Activated gamma-delta T cell treated with anti-CD3 and anti-CD28 coated beads, Interleukin-2, amount 50 U/mL, for 16 hours (primary cell): ENCODE data around the gene MCEMP1.

Source experiments
- DNase-seq: peaks from one replicate; pipeline ENCODE4 v3.0.0-alpha.2; 2020; ENCODE audit warnings: low read depth

Gene MCEMP1, protein sequence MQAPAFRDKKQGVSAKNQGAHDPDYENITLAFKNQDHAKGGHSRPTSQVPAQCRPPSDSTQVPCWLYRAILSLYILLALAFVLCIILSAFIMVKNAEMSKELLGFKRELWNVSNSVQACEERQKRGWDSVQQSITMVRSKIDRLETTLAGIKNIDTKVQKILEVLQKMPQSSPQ

DNA sequence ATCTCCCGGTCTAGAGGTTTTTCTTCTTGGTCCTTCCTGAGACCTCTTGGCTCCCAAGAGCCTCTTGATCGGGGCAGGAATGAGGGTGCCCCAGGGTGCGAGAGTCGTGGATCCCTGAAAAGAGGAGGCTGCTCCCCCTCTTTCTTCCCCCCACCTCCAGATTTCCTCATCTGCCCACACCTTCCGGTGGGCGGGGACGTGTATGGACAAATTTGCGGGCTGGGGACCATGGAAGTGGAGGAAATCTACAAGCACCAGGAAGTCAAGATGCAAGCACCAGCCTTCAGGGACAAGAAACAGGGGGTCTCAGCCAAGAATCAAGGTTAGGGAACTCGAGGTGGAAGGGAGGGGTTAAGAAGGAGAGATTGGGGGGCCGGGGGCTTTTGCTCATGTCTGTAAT, at the start of gene MCEMP1:
TSS of gene MCEMP1 (plus strand) at position 237 of the 400 bp plus-strand sequence. CDS start at position 268, 31 bp downstream.
- no peak for DNase-seq

DNA sequence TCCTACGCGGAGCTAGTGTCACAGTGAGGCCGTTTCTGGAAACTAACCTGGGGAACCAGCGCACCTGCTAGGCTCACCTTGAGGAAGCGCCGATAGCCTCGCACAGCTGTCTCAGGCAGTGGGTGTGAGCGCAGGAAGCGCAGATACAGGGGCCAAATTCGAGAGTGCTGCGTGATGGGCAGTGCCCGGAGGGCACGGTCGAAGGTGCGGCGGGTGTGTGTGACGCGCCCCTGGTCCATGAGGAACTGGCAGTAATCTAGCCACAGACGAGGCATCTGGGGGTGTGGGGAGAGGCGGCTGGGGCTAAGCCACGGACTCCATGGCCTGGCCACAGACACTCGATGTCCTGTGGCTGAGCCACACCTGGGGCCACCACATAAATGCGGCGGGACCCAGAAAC, 49.7 kb upstream of the MCEMP1 start:
- no peak for DNase-seq

DNA sequence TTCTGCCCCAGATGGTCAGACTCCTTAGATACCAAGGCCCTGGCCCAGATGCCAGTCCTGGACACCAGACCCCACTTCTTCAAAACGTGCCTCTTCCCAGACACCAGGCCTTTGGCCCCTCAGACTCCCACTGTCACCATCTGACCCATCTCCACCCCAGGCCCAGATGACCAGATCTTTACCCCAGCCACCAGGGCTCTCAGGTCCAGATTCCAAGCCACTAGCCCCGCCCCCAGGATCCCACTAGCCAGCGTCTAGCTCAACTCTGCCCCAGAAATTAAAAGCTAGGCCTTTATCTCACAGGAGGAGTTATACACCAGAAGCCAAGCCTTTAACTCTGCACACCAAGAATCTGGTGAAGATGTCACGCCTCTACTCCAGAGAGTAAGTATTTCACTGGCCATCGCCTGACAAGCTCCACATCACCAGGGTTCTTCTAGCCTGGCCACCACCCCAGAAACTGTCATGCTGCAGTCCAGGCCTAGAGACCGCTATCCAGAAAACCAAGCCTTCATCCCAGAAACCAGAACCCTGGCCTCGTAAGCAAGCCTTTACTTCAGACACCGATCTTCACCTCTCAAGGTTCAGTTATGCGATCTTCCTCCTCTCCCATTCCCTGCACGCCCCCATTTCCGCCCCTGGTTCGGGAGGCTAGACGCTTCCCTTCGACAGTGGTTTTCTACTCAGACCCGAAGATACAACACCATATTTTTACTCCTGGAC, 48.1 kb upstream of the MCEMP1 start:
- no peak for DNase-seq

DNA sequence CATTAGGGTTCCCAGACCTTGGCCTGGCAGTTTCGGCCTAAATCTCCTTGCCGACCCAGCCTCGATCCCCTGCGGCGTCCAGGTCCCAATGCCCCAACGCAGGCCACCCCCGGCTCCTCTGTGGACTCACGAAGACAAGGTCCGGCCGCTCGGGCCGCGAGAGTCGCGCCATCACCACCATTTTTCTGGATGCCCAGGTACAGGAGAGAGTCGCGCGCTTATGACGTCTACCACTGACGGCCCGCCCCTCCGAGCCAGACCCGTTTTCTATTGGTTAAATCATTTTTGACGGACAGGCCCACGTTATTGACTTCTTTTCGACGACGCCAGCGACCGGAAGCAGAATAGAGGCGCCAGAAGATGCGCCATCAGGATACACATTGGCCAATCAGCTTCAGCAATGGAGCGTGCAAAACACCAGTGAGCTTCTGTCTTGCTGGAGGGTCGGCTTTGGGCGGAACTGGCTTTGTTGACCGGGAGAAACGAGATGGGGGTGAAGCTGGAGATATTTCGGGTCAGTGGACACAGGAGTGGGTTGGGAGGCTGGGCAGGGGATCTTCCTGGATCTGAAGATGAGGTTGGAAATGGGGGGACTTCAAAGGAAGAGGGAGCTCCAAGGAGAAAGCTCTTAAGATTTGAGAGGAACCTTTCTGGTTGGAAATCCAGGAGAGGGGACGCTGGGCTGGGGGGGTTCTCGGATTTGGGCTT, 47.4 kb upstream of the MCEMP1 start, which contains the start of the genes PET100 and XAB2:
TSS of gene PET100 (plus strand) at position 447 of the 708 bp plus-strand sequence. CDS start at position 488, 41 bp downstream.
TSS of gene XAB2 (minus strand) at position 199 of the 708 bp plus-strand sequence. CDS start at position 181, 18 bp downstream.
- peak; percentile 91 for DNase-seq

DNA sequence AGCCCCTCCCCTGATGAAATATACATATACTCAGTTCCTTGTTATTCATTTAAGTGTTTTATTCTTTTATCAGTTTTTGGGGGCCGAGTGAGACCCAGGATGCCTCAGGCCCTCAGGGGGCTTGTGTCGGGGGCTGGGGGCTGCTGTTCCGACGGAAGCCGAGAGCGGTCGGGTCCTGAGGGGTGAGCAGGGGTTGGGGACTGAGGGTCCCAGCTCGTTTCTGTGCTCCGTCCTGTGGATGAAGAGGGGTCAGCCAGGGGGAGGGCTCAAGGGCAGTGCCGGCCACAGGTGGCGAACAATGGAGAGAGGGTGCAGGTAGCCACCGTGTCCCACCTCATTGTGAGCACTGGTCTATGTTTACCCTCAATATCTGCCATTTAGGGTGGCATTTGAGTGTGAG, 45.3 kb upstream of the MCEMP1 start:
- DNase-seq: no peak

DNA sequence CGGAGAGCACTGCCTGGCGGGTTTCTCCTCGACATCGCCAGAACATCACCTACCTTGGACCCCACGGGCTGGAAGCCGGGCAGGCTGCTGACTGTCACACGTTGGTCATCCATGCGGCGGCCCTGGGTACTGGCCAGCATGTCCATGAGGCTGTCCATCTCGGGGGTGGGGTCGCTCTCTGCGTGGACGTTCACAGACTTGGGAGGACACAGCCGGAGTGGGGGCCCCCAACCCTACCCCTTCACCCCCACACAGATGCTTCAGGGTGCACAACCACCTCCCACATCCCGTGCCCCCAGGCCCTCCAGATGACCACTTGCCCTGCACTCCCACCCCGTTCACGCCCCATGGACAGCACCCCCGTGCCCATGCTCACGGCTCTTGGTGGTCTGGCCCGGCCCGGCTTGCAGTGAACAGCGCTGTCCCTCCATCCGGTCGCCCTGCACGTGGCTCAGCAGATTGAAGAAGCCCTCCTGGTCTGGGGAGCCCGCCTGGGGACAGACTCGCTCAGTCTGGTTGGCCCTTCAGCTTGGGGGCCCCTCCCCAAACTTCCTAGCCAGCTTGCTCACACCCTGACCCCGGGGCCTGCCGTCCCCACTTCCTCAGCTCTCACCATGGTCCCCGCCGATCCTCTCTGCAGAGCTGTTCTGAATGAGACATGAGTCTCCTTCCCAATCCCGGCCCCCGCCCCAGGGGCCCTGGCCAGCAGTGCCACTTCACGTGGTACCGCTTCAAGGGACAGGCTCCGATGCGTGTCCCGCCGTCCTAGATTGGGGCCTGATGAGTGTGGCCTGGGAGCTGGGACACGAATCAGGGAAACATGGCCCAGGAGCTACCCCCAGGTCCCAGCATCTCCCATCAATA, 44.3 kb upstream of the MCEMP1 start:
- DNase-seq: no peak

DNA sequence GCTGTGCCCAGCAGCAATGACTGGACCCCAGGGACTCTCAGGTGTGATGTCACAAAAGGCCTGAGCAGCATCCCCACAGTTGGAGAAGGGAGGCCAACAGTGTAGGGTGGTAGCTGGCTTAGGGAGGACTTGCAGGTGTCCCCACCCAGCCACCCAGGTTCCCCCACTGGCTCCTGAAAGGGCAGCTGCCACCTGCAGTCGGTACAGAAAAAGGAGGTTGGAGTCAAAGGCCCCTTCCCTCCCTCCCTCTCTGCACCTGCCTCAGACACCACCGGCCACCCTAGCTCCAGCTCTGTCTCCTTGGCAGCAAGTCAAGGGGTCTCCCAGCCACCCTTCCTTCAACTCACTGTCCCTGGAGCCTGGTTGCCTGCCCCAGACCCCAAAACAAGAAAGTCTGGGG, 43.2 kb upstream of the MCEMP1 start, which contains the start of gene PCP2:
TSS of gene PCP2 (minus strand) at position 22 of the 400 bp plus-strand sequence. CDS start 262 bp downstream, outside the sequence.
- no peak for DNase-seq

DNA sequence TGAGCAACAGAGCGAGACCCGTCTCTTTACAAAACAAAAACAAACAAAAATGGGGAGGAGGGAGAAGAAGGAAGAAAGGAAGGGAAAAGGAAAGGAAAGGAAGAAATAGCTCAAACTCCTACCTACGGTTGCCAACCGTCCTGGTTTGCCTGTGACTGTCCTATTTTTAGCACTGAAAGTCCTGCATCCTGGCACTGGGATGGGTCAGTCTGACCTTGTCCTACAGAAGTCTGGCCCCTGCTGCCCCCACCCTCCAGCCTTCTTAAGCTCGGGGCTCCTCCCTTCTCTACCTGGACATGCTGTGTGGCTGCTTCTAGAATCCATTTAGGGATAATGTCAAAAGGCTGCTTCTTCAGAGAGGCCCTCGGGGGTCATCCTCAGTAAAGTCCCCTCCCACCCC, 41.2 kb upstream of the MCEMP1 start:
- DNase-seq: no peak

DNA sequence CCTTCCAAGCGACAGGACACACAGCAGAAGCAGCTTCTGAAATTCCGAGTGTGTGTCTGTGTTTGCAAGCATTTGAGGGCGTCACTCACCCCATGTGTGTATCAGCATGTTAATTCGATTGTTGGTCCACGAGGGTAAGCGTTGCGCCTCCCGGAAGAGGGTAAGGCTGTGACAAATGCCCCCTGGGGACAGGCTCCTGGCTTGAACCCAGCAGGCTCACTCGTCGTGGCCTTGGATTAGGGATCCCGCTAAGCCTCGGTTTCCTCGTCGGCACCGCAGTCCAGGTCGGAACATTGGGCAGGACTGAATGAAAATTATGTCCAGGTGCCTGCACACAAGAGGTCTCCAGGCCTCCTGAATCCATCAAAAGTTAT, 40.6 kb upstream of the MCEMP1 start:
- DNase-seq: no peak

DNA sequence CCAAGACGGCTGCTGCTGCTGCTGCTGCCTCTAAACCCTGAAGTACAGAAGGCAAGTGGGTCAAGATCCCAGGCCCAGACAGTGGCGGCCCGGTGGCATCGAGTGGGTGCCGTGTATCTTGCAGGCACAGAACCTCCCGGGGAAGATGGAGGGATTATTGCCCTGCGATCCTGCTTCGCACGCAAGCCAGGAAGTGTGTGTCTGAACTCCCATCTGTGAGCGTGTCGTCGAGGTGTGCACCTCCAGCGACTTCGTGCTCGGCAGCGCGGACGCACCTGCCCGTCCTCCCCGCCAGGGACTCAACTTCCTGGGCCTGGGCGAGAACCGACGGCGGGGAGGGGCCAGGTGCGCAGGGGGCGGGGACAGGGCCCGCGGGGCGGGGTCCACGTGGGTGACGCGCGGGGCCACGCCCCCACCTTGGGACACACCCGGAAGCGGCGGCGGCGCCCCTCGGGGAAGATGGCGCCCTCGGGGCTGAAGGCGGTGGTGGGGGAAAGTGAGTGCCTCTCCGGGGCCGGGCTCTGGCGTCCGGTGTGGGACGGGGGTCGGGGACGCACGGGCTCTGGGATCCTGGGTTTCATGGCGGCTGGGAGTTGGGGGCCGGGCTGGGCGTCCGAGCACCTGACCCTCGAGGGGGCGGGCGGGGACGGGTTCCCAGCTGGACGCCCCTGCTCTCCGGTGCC, 40.1 kb upstream of the MCEMP1 start, which contains the start of gene STXBP2:
TSS of gene STXBP2 (plus strand) at position 420 of the 683 bp plus-strand sequence. CDS start at position 460, 40 bp downstream.
- DNase-seq: peak; percentile 92

DNA sequence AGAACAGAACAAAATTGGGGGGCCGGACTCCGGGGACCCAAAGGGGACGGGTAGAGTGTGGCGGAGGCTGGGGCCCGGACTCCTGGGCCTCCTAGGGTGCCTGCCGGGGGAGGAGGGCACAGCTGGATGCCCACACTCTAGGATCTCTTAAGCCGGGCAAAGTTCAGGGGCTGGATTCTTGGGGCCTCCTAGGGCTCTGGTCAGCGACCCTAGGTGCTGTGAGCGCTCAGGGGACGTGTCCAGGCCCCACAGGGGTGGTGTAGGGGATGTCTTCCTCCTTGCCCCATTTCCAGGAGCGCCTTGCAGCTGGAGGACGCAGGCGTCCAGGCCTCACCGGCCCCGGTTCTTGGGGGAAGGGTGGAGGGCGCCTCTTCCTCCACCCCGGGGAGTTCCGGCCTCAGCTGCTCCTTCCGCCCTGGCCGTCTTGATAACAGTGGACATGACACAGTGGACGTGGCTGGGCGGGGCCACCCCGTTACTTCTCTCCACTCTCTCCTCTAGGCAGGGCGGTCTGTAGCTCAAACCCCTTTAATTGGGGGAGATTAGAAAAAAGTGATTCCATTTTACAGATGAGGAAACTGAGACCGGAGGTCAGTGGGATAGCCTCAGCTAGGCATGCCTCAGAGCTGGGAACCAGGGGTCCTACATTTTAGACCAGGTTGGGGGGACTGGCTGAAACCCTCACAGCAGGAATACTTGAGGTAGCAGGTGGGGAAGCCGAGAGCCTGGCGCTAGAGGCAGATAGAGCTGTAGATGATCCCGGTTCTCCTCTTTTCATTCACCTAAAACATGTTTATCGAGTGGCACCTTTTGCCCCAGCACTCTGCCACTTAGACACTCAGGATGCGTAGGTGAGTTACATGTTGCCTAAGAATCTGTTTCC, 39.3 kb upstream of the MCEMP1 start:
- no peak for DNase-seq

DNA sequence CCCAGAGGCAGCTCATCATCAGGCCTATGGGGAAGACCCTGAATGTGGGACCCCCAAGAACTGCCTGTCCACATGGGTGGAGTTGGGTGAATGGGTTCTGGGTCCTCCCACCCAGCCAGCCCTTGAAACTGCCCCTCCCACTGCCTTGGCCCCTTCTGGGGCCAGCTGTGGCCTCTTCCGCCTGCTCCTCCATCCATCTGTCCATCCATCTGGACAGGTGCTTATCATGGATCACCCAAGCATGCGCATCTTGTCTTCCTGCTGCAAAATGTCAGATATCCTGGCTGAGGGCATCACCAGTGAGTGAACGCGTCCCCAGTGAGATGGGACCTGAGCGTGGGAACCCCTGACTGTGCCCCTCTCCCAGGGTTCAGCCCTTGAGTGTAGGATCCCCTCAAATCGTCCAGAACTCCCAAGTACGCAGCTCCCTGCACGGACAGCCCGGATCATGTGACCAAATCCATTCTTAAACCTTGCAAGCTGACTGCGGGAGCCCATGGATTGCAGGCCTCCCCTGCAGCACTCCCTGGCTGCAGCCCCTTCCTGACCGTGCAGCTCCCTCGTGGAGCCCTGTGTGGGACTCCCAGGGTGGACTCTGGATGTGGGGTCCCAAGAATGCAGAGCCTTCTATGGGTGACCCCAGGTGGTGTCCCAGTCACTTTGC, 38.0 kb upstream of the MCEMP1 start:
- no peak for DNase-seq

DNA sequence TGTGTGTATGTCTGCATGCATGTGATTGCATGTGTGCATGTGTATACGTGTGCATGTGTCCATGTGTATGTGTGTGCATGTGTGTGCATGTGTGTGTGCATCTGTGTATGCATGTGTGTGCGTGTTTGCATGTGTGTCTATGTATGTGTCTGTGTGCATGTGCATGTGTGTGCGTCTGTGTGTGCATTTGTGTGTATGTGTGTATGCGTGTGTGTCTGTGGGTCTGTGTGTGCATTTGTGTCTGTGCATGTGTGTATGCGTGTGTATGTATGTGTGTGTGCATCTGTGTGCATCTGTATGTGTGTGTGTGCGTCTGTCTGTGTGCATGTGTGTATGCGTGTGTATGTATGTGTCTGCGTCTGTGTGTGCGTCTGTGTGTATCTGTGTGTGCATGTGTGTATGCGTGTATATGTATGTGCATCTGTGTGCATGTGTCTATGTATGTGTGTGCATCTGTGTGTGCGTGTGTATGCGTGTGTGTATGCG, 37.0 kb upstream of the MCEMP1 start:
- DNase-seq: no peak

DNA sequence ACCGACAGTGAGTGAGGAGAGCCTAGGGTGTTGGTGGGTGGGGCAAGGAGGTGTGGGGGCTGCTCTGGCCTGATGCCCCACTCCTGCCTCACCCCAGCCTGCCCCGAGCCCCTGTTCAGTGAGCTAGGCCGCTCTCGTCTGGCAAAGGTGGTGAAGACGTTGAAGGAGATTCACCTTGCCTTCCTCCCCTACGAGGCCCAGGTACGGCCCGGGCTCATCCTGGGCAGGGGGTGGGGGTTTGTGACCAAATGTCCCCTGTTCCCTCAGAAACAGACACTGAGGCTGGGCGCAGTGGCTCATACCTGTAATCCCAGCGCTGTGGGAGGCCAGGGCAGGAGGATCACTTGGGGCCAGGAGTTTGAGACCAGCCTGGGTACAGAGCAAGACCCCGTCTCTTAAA, 36.1 kb upstream of the MCEMP1 start:
- no peak for DNase-seq

DNA sequence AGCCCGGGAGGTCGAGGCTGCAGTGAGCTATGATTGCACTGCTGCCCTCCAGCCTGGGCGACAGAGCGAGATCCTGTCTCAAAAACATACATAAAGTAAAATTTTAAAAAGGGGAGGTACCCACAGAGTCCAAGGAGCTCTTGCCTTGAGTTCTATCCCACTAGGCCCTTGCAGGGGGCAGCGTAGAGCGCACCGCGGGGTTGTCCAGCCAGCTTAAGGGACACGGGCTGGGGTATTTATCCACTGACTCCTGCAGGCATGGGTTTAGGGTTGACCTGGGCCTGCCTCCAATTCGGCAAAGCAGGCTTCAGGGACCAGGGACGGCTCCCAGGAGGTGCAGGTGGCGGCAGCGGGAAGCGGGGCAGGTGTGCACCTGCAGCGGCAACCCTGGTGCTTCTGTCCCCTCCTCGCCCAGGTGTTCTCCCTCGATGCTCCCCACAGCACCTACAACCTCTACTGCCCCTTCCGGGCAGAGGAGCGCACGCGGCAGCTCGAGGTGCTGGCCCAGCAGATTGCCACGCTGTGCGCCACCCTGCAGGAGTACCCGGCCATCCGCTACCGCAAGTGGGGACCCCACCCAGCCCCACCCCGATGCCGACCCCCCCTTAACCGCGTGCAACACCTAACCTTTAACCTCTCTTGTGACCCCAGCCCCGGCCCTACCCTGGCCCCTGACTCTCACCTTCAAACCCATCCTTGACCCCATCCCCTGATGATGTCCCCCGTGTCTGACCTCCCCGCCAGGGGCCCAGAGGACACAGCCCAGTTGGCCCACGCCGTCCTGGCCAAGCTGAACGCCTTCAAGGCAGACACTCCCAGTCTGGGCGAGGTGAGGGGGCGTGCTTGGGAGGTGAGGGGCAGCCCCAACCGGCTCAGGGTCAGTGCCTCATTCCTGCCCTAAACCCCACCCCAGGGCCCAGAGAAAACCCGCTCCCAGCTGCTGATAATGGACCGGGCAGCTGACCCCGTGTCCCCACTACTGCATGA, 35.3 kb upstream of the MCEMP1 start:
- no peak for DNase-seq

DNA sequence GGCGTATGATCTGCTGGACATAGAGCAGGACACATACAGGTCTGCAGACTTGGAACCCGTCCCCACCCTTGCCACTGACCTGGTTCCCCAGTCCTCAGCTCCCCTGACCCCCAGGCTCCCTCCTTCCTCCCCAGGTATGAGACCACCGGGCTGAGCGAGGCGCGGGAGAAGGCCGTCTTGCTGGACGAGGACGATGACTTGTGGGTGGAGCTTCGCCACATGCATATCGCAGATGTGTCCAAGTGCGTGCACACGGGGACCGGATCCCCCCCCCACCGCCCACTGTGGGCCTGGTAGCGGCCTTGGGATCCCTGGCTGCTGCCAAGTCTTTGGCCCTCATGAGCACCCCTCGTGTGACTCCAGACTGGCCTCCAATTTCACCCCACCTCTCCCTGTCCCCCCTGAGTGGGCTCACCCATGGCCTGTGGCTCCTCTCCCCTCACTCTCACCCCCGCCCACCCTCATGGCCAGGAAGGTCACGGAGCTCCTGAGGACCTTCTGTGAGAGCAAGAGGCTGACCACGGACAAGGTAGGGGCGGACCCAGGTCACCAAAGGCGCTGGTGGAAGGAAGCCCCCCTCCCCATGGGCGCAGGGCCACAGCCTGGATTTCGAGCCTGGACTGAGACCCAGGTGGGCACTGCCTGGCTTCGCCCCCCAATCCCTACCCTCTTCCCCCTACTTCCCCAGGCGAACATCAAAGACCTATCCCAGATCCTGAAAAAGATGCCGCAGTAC, 34.4 kb upstream of the MCEMP1 start:
- no peak for DNase-seq

DNA sequence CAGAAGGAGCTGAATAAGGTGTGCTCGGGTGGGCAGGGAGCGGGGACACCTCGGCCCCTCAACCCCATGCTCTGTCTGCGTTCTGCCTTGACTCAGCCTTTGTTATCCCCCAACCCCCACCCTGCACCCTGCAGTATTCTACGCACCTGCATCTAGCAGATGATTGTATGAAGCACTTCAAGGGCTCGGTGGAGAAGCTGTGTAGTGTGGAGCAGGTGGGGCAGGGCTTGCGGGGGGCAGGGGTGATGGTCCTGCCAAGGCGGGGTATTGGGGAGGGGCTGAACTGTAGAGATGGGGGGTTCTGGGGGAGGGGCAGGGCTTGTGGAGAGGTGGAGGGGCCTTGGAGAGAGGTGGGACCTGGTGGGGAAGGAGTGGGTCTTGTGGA, 33.9 kb upstream of the MCEMP1 start:
- no peak for DNase-seq
